PFSK-1 (cell line): ENCODE results near the gene PLXDC2.

Source experiments
- POLR2AphosphoS5 ChIP-seq: IDR thresholded peaks from 2 replicates; pipeline ENCODE4 v1.6.1; 2012; ENCODE audit warnings: low read depth, mild to moderate bottlenecking, control low read depth, low read length, moderate library complexity
- SIN3A ChIP-seq: IDR thresholded peaks from 2 replicates; pipeline ENCODE4 v1.6.1; 2012; ENCODE audit warnings: mild to moderate bottlenecking, low read length, moderate library complexity, borderline replicate concordance; ENCODE audit not compliant: insufficient read depth
- TAF1 ChIP-seq: IDR thresholded peaks from 2 replicates; pipeline ENCODE4 v1.6.1; 2012; ENCODE audit warnings: low read length, control low read depth, borderline replicate concordance; ENCODE audit not compliant: insufficient read depth
- TF ChIP-seq, protein P1 (sequence below), 2 experiments: IDR thresholded peaks; 2 replicates each; pipeline versions ENCODE4 v1.6.1 to v1.8.0; 2011 to 2012; ENCODE audit warnings: low read depth in 2 of 2, low read length in 2 of 2, control low read depth in 1 of 2, inconsistent platforms in 1 of 2, mild to moderate bottlenecking in 1 of 2, moderate library complexity in 1 of 2; ENCODE audit not compliant: insufficient read depth in 1 of 2

DNA sequence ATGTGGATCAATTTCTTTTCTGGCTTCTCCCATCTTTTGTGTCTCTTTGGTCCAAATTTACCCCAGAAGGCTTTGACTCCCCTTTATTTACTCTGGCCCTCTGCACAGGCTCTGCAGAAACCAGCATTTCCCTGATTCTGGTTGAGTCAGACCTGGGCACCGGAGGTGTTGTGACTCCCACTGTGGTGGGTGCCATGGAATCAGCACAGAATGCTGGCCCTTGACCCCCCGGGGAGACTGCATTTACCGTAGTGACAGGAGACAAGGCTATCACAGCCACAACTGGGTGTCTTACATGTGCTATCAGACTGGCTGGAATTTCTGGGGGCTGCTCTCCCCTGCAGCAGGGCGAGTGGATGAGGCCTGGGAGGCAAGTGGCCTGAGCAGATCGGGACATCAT is 37.6 kb downstream of the PLXDC2 start:
- TF ChIP-seq POLR2AphosphoS5 (no peak), SIN3A (no peak), TAF1 (no peak)
- TF ChIP-seq, protein P1, sequence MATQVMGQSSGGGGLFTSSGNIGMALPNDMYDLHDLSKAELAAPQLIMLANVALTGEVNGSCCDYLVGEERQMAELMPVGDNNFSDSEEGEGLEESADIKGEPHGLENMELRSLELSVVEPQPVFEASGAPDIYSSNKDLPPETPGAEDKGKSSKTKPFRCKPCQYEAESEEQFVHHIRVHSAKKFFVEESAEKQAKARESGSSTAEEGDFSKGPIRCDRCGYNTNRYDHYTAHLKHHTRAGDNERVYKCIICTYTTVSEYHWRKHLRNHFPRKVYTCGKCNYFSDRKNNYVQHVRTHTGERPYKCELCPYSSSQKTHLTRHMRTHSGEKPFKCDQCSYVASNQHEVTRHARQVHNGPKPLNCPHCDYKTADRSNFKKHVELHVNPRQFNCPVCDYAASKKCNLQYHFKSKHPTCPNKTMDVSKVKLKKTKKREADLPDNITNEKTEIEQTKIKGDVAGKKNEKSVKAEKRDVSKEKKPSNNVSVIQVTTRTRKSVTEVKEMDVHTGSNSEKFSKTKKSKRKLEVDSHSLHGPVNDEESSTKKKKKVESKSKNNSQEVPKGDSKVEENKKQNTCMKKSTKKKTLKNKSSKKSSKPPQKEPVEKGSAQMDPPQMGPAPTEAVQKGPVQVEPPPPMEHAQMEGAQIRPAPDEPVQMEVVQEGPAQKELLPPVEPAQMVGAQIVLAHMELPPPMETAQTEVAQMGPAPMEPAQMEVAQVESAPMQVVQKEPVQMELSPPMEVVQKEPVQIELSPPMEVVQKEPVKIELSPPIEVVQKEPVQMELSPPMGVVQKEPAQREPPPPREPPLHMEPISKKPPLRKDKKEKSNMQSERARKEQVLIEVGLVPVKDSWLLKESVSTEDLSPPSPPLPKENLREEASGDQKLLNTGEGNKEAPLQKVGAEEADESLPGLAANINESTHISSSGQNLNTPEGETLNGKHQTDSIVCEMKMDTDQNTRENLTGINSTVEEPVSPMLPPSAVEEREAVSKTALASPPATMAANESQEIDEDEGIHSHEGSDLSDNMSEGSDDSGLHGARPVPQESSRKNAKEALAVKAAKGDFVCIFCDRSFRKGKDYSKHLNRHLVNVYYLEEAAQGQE (IDR thresholded peaks at IDR 0.05; ENCODE audit: insufficient read depth in 1 of 2, low read depth in 2 of 2, low read length in 2 of 2): no peak
